Endothelial cell of umbilical vein (primary cell): ENCODE measurements around the gene MYO16. TPM values are rescaled to one million over a fixed set of nuclear protein-coding genes. Genes with fewer than 3 reads are reported as not detected.

Experiments used
- BruUV-seq: library from RNA; stranded (reverse); fragments of 400-500 nt; replicated peaks from 2 replicates; lab custom pipeline; 2021; lab: Mats Ljungman, UMichigan
- CTCF ChIA-PET: fragments of 300-600, 350-600 bp; sonication (Branson Sonifier 250); formaldehyde crosslinking; loops from one replicate; lab custom pipeline; 2021; ENCODE audit warnings: antibody characterized with exemption, inconsistent platforms; lab: Charles Lee
- POLR2A ChIA-PET: fragments of 300-600, 350-600 bp; sonication (Branson Sonifier 250); formaldehyde crosslinking; loops from one replicate; lab custom pipeline; 2021; ENCODE audit warnings: antibody characterized with exemption, inconsistent platforms; lab: Charles Lee
- DNase-seq: peaks from one replicate; pipeline ENCODE4 v3.0.0-alpha.2; 2011; ENCODE audit warnings: low read depth, low spot score
- FAIRE-seq: peaks from 2 replicates; lab custom pipeline; 2011; peaks lifted over from hg19 to GRCh38; lab: Jason Lieb, UNC
- H2AFZ ChIP-seq: 2 replicates; pipeline ENCODE4 v1.6.0; 2012; ENCODE audit warnings: low read depth, low read length, control low read depth, inconsistent platforms
- H3K27ac ChIP-seq: 2 replicates; pipeline ENCODE4 v1.5.1; 2011; ENCODE audit warnings: low read depth, mild to moderate bottlenecking, control low read depth, low read length, moderate library complexity; ENCODE audit not compliant: insufficient read depth
- H3K27me3 ChIP-seq, 2 experiments: 2 replicates each; pipeline versions ENCODE4 v1.6.0 to v1.6.1; 2011; ENCODE audit warnings: low read length in 2 of 2, mixed read lengths in 1 of 2; ENCODE audit not compliant: control insufficient read depth in 2 of 2, insufficient read depth in 2 of 2
- H3K36me3 ChIP-seq, 2 experiments: 2 replicates in 1 of 2; 3 replicates in 1 of 2; pipeline ENCODE4 v1.5.1; 2011; ENCODE audit warnings: low read length in 2 of 2, mild to moderate bottlenecking in 1 of 2, moderate library complexity in 1 of 2; ENCODE audit not compliant: control insufficient read depth in 2 of 2, insufficient read depth in 2 of 2; ENCODE audit errors: extremely low read depth in 1 of 2
- H3K4me1 ChIP-seq: 3 replicates; pipeline ENCODE4 v1.5.1; 2011; ENCODE audit warnings: mild to moderate bottlenecking, low read length; ENCODE audit not compliant: control insufficient read depth, insufficient read depth; ENCODE audit errors: extremely low read depth
- H3K4me2 ChIP-seq: 2 replicates; pipeline ENCODE4 v1.6.1; 2011; ENCODE audit warnings: low read length, control low read depth, mixed read lengths; ENCODE audit not compliant: insufficient read depth
- H3K4me3 ChIP-seq, 3 experiments: fragments of 200-600 bp in 1 of 3; sonication (generic), shearing (Covaris generic) in 1 of 3; replicated peaks in 1 of 3; 2 replicates each; pipeline ENCODE4 v1.5.1; 2011 to 2016; ENCODE audit warnings: control low read depth in 3 of 3, low read length in 3 of 3, mild to moderate bottlenecking in 2 of 3, inconsistent platforms in 1 of 3, low read depth in 1 of 3, moderate library complexity in 1 of 3; ENCODE audit not compliant: insufficient read depth in 1 of 3
- H3K79me2 ChIP-seq: 2 replicates; pipeline ENCODE4 v1.6.0; 2012; ENCODE audit warnings: low read length, inconsistent platforms; ENCODE audit not compliant: control insufficient read depth, insufficient read depth
- H3K9ac ChIP-seq: replicated peaks from 2 replicates; pipeline ENCODE3; 2011; ENCODE audit warnings: low read length, control low read depth; ENCODE audit not compliant: insufficient read depth; ENCODE audit errors: extremely low read depth
- H3K9me1 ChIP-seq: replicated peaks from 3 replicates; pipeline ENCODE4 v1.6.0; 2011; ENCODE audit warnings: mild to moderate bottlenecking, low read length; ENCODE audit not compliant: control insufficient read depth, insufficient read depth; ENCODE audit errors: extremely low read depth
- H3K9me3 ChIP-seq: replicated peaks from 2 replicates; pipeline ENCODE4 v1.5.1; 2012; ENCODE audit warnings: low read length, inconsistent platforms; ENCODE audit not compliant: control insufficient read depth, insufficient read depth
- H4K20me1 ChIP-seq: replicated peaks from 2 replicates; pipeline ENCODE3; 2011; ENCODE audit warnings: mild to moderate bottlenecking, low read length; ENCODE audit not compliant: control insufficient read depth, insufficient read depth; ENCODE audit errors: extremely low read depth
- EZH2 ChIP-seq: IDR thresholded peaks from 2 replicates; pipeline ENCODE4 v1.6.1; 2012; ENCODE audit warnings: borderline replicate concordance, low read depth, mild to moderate bottlenecking, moderate library complexity, low read length, inconsistent platforms; ENCODE audit not compliant: severe bottlenecking
- FOS ChIP-seq: IDR thresholded peaks from 2 replicates; pipeline ENCODE4 v1.6.1; 2011; ENCODE audit warnings: mild to moderate bottlenecking, low read length, moderate library complexity, borderline replicate concordance; ENCODE audit not compliant: insufficient read depth
- GATA2 ChIP-seq: IDR thresholded peaks from 2 replicates; pipeline ENCODE4 v1.7.0; 2011; ENCODE audit warnings: low read depth, mild to moderate bottlenecking, moderate library complexity, mixed read lengths, low read length; ENCODE audit not compliant: insufficient read length, insufficient read depth
- JUN ChIP-seq: IDR thresholded peaks from 2 replicates; pipeline ENCODE4 v1.6.1; 2011; ENCODE audit warnings: borderline replicate concordance, low read depth; ENCODE audit not compliant: insufficient read length, insufficient read depth
- MYC ChIP-seq: IDR thresholded peaks from one replicate; pipeline ENCODE4 v1.6.1; 2011; ENCODE audit warnings: mild to moderate bottlenecking, low read depth, low read length
- POLR2A ChIP-seq: IDR thresholded peaks from 2 replicates; pipeline ENCODE4 v1.6.1; 2012; ENCODE audit warnings: low read depth, mild to moderate bottlenecking, control low read depth, low read length
- POLR2AphosphoS5 ChIP-seq: IDR thresholded peaks from 2 replicates; pipeline ENCODE4 v1.6.1; 2012; ENCODE audit warnings: low read depth, mild to moderate bottlenecking, control low read depth, low read length, moderate library complexity; ENCODE audit not compliant: insufficient read depth
- dilution Hi-C: fragments of 300-500 bp; cut with MboI; formaldehyde crosslinking; loops from one replicate; pipeline ENCODE4 v1.15.0; 2019; ENCODE audit warnings: low sequenced_read_pairs; ENCODE audit not compliant: extremely low pct_ligation_motif_present
- intact Hi-C: fragments of 100-400 bp; cut with micrococcal nuclease; formaldehyde crosslinking; loops from one replicate; pipeline ENCODE4 v1.10.0; 2022
- polyA plus RNA-seq, 4 experiments: library from polyadenylated mRNA; depleted of rRNA in 3 of 4; stranded (reverse) in 3 of 4; unstranded in 1 of 4; fragments of >200 nt; gene quantifications; 2 replicates each; pipeline versions ENCODE4 v1.2.1 to v1.2.3, GENCODE V29; 2011 to 2012; ENCODE audit warnings: missing spikeins in 1 of 4
- total RNA-seq: library from RNA; stranded (reverse); gene quantifications from 2 replicates; pipeline ENCODE4 v1.2.3, GENCODE V29; 2021
- TF ChIP-seq, protein P1 (sequence below), 2 donors: IDR thresholded peaks; 1 replicate in 1 of 2; 2 replicates in 1 of 2; pipeline ENCODE4 v1.5.1; 2011; ENCODE audit warnings: low read length in 2 of 2, mild to moderate bottlenecking in 2 of 2, moderate library complexity in 2 of 2, control low read depth in 1 of 2, inconsistent platforms in 1 of 2, low read depth in 1 of 2; ENCODE audit not compliant: insufficient read depth in 1 of 2; ENCODE audit errors: extremely low read depth in 1 of 2
- TF ChIP-seq, protein P2 (sequence below): IDR thresholded peaks from 2 replicates; pipeline ENCODE4 v1.6.1; 2011; ENCODE audit not compliant: insufficient read depth, insufficient read length

Gene MYO16
- total and polyA plus RNA-seq, 2 donors (not counting 3 experiments of a cell fraction or from before 2014, with no cell fraction given), result 0.03 to 0.04 TPM

DNA sequence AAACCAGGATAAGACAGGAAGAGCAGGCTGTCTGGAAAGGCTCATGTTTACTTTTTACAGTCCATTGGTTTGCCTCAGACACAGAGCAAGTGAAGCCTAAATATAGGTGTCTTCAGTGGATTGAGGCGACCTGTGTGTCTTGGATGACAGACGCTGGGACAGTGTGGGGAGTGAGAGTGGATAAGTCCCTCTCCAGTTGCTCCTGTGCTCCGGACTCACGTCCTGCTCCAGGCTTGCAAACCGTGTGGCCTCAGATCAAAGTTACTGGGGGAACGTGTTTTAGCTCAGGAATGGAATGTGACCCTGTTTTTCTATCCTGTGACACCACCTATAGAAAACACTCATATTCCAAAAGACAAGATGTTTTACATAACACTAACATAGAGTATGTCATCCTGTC, 465.7 kb downstream of the MYO16 start:
- Histone ChIP-seq H3K9me1 (no peaks in the 10 kb centered on the region), H4K20me1 (no peaks in the 10 kb centered on the region), H3K4me2 (no peak overlapping the region), H3K27ac (no peak overlapping the region), H3K4me3 (no peak overlapping the region), H3K36me3 (no peaks in the 10 kb centered on the region), H3K79me2 (no peaks in the 10 kb centered on the region), H3K9me3 (no peaks in the 10 kb centered on the region), H3K4me1 (no peaks in the 10 kb centered on the region), H3K27me3 (no peaks in the 10 kb centered on the region), H2AFZ (no peak overlapping the region), H3K9ac (no peak overlapping the region)
- dilution Hi-C loops, result no loop called here
- ChIA-PET POLR2A (no interaction called here), CTCF (no interaction called here)
- DNase-seq (no peak), FAIRE-seq (no peak)
- no TSS peak for BruUV-seq
- intact Hi-C loops, result no loop called here
- TF ChIP-seq FOS (no peak), MYC (no peak), POLR2AphosphoS5 (no peak), JUN (no peak), POLR2A (no peak), EZH2 (no peak), GATA2 (no peak)
- TF ChIP-seq, protein P1, sequence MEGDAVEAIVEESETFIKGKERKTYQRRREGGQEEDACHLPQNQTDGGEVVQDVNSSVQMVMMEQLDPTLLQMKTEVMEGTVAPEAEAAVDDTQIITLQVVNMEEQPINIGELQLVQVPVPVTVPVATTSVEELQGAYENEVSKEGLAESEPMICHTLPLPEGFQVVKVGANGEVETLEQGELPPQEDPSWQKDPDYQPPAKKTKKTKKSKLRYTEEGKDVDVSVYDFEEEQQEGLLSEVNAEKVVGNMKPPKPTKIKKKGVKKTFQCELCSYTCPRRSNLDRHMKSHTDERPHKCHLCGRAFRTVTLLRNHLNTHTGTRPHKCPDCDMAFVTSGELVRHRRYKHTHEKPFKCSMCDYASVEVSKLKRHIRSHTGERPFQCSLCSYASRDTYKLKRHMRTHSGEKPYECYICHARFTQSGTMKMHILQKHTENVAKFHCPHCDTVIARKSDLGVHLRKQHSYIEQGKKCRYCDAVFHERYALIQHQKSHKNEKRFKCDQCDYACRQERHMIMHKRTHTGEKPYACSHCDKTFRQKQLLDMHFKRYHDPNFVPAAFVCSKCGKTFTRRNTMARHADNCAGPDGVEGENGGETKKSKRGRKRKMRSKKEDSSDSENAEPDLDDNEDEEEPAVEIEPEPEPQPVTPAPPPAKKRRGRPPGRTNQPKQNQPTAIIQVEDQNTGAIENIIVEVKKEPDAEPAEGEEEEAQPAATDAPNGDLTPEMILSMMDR (IDR thresholded peaks at IDR 0.05; ENCODE audit: extremely low read depth in 1 of 2, insufficient read depth in 1 of 2, low read depth in 1 of 2, low read length in 2 of 2), result no peak
- TF ChIP-seq, protein P2, sequence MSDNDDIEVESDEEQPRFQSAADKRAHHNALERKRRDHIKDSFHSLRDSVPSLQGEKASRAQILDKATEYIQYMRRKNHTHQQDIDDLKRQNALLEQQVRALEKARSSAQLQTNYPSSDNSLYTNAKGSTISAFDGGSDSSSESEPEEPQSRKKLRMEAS, result no peak
